PFSK-1 (cell line): ENCODE measurements around the gene LCE2D.

Experiments
- FOXP2 ChIP-seq: optimal IDR thresholded peaks from 2 replicates; pipeline ENCODE3; 2011; ENCODE audit warnings: borderline replicate concordance, control low read depth, inconsistent platforms; ENCODE audit not compliant: insufficient read depth; ENCODE audit errors: extremely low read length, extremely low read depth
- POLR2AphosphoS5 ChIP-seq: IDR thresholded peaks from 2 replicates; pipeline ENCODE4 v1.6.1; 2012; ENCODE audit warnings: low read depth, mild to moderate bottlenecking, control low read depth, low read length, moderate library complexity
- REST ChIP-seq, 2 experiments: IDR thresholded peaks; 2 replicates each; pipeline versions ENCODE4 v1.6.1 to v1.8.0; 2011 to 2012; ENCODE audit warnings: low read depth in 2 of 2, low read length in 2 of 2, control low read depth in 1 of 2, inconsistent platforms in 1 of 2, mild to moderate bottlenecking in 1 of 2, moderate library complexity in 1 of 2; ENCODE audit not compliant: insufficient read depth in 1 of 2
- SIN3A ChIP-seq: IDR thresholded peaks from 2 replicates; pipeline ENCODE4 v1.6.1; 2012; ENCODE audit warnings: mild to moderate bottlenecking, low read length, moderate library complexity, borderline replicate concordance; ENCODE audit not compliant: insufficient read depth
- TAF1 ChIP-seq: IDR thresholded peaks from 2 replicates; pipeline ENCODE4 v1.6.1; 2012; ENCODE audit warnings: low read length, control low read depth, borderline replicate concordance; ENCODE audit not compliant: insufficient read depth

Gene LCE2D

GRCh38 chr1:152630596-152630995, 32.6 kb upstream of the LCE2D start:
- TF ChIP-seq TAF1 (no peak), REST (IDR thresholded peaks at IDR 0.05; ENCODE audit: insufficient read depth in 1 of 2, low read depth in 2 of 2, low read length in 2 of 2) (no peak)

- TF ChIP-seq POLR2AphosphoS5: no peak
- no peak for TF ChIP-seq TAF1
- no peak for TF ChIP-seq FOXP2
Measured at GRCh38 chr1:152640351-152640750, 22.8 kb upstream of the LCE2D start.

GRCh38 chr1:152643945-152644344, 19.2 kb upstream of the LCE2D start:
- no peak for TF ChIP-seq POLR2AphosphoS5
- TF ChIP-seq FOXP2: no peak
- no peak for TF ChIP-seq REST (IDR thresholded peaks at IDR 0.05; ENCODE audit: insufficient read depth in 1 of 2, low read depth in 2 of 2, low read length in 2 of 2)
- no peak for TF ChIP-seq TAF1
- TF ChIP-seq SIN3A: no peak

- TF ChIP-seq REST (IDR thresholded peaks at IDR 0.05; ENCODE audit: insufficient read depth in 1 of 2, low read depth in 2 of 2, low read length in 2 of 2) (no peak), SIN3A (no peak), POLR2AphosphoS5 (no peak), TAF1 (no peak), FOXP2 (no peak)
Measured at GRCh38 chr1:152645146-152645545, 18.0 kb upstream of the LCE2D start.

- TF ChIP-seq REST (IDR thresholded peaks at IDR 0.05; ENCODE audit: insufficient read depth in 1 of 2, low read depth in 2 of 2, low read length in 2 of 2) (no peak), TAF1 (no peak), POLR2AphosphoS5 (no peak), FOXP2 (no peak), SIN3A (no peak)
Measured at GRCh38 chr1:152646656-152647055, 16.5 kb upstream of the LCE2D start.
